ENCODE data around the gene HSPG2. TPM values are rescaled to one million over a fixed set of nuclear protein-coding genes. Genes with fewer than 3 reads are reported as not detected.

Gene HSPG2
- total and polyA plus RNA-seq, 2 of the 13 experiments (the other 11 are each of a cell fraction or from before 2014, with no cell fraction given) = 9.1 to 13.1 TPM

- Histone ChIP-seq H3K4me3 (replicated peaks in 1 of 3; ENCODE audit: insufficient read depth in 1 of 3, low read depth in 2 of 3, low read length in 3 of 3) (no peak overlapping the region), H3K27ac (ENCODE audit: extremely low read length, insufficient read depth, low read length) (no peak overlapping the region), H3K4me2 (ENCODE audit: low read depth, low read length) (no peak overlapping the region), H3K9me3 (ENCODE audit: low read length) (no peaks in the 10 kb centered on the region), H4K20me1 (ENCODE audit: insufficient read depth, low read length) (no peaks in the 10 kb centered on the region), H3K79me2 (ENCODE audit: insufficient read depth, low read length) (no peaks in the 10 kb centered on the region), H2AFZ (ENCODE audit: low read length) (no peak overlapping the region), H3K36me3 (replicated peaks in 1 of 2; ENCODE audit: control insufficient read depth in 1 of 2, insufficient read depth in 2 of 2, low read length in 2 of 2) (peaks cover 21 to 34% of the 10 kb centered on the region in 2 experiments), H3K9ac (ENCODE audit: insufficient read depth, low read depth, low read length) (no peak overlapping the region), H3K4me1 (ENCODE audit: insufficient read depth, low read length) (0 out of 2 replicates have a peak, but pooled peaks cover 7% of the 10 kb centered on the region), H3K27me3 (ENCODE audit: control insufficient read depth in 1 of 2, insufficient read depth in 2 of 2, low read length in 2 of 2) (no peaks in the 10 kb centered on the region)
- no peak for TF ChIP-seq ZNF670 (CRISPR knock-in tag; IDR thresholded peaks at IDR 0.05; ENCODE audit: borderline replicate concordance)
- TF ChIP-seq ATF3 (CRISPR knock-in tag; IDR thresholded peaks at IDR 0.05) = no peak
- TF ChIP-seq FIP1L1 (IDR thresholded peaks at IDR 0.05; ENCODE audit: borderline replicate concordance, insufficient read depth, low read depth, low read length) = no peak
- TF ChIP-seq PITX1 (CRISPR knock-in tag; IDR thresholded peaks at IDR 0.05) = no peak
- TF ChIP-seq ZC3H4 (CRISPR knock-in tag; IDR thresholded peaks at IDR 0.05; ENCODE audit: borderline replicate concordance) = no peak
- TF ChIP-seq ELK4 (CRISPR knock-in tag; IDR thresholded peaks at IDR 0.05; ENCODE audit: borderline replicate concordance) = no peak
- no peak for TF ChIP-seq SMC3 (IDR thresholded peaks at IDR 0.05; ENCODE audit: low read length)
- ATAC-seq (no peak), DNase-seq (ENCODE audit: low spot score) (no peak), FAIRE-seq (no peak)
- in situ Hi-C loops (cut with HindIII; ENCODE audit: extremely low pct_ligation_motif_present, low pct_unique_long_range_greater_than_20kb) (no loop called here), intact Hi-C loops (cut with micrococcal nuclease; ENCODE audit: unreplicated experiment) (no loop called here)
- ChIA-PET POLR2A (no interaction called here), CTCF (ENCODE audit: low intra/inter-chr PET ratio, low total read pairs) (no interaction called here)
- 93% methylated on average over 3 of the region's 17 CpGs for WGBS (ENCODE audit: low lambda C conversion rate)
- no TSS peak for BruUV-seq (replicated peaks)
These were observed 107.8 kb downstream of the HSPG2 start for GRCh38 chr1:21829294-21829693.
